Panc1 (cell line): Measurements from ENCODE around the gene CPNE6. TPM values are rescaled to one million over a fixed set of nuclear protein-coding genes. Genes with fewer than 3 reads are reported as not detected.

ENCODE experiments used
- ATAC-seq: fragments of 200-7000 bp; cut with Tn5 transposase; 2 replicates; pipeline ENCODE4 v1.9.1; 2020; ENCODE audit warnings: mild to moderate bottlenecking, moderate library complexity
- BruUV-seq: library from RNA; stranded (reverse); fragments of 400-500 nt; replicated peaks from 2 replicates; lab custom pipeline; 2021; lab: Mats Ljungman, UMichigan
- CTCF ChIA-PET: fragments of 300-600 bp; sonication (Branson Sonifier 250); formaldehyde crosslinking; loops from one replicate; lab custom pipeline; 2022; ENCODE audit warnings: antibody characterized with exemption; lab: Charles Lee
- POLR2A ChIA-PET: fragments of 300-600 bp; sonication (Branson Sonifier 250); formaldehyde crosslinking; loops from one replicate; lab custom pipeline; 2022; ENCODE audit warnings: antibody characterized with exemption; lab: Charles Lee
- DNase-seq: peaks from one replicate; pipeline ENCODE4 v3.0.0-alpha.2; 2010; ENCODE audit warnings: low read depth, low spot score
- H3K27ac ChIP-seq: 2 replicates; pipeline ENCODE4 v1.5.1; 2011; ENCODE audit warnings: mild to moderate bottlenecking, low read length, inconsistent platforms
- H3K27me3 ChIP-seq: fragments of 200-500 bp; sonication (Bioruptor generic); 2 replicates; pipeline ENCODE4 v1.6.0; 2014; ENCODE audit warnings: low read length, inconsistent platforms; ENCODE audit not compliant: control insufficient read depth, insufficient read depth
- H3K36me3 ChIP-seq: fragments of 200-500 bp; sonication (Bioruptor generic); 2 replicates; pipeline ENCODE4 v1.5.1; 2014; ENCODE audit warnings: inconsistent platforms, mild to moderate bottlenecking, low read length, moderate library complexity; ENCODE audit not compliant: control insufficient read depth, insufficient read depth
- H3K4me1 ChIP-seq: 2 replicates; pipeline ENCODE4 v1.5.1; 2011; ENCODE audit warnings: inconsistent platforms, mild to moderate bottlenecking, low read length, moderate library complexity; ENCODE audit not compliant: control insufficient read depth, insufficient read depth
- H3K4me3 ChIP-seq, 2 experiments: 2 replicates each; pipeline ENCODE4 v1.5.1; 2011 to 2012; ENCODE audit warnings: low read depth in 2 of 2, low read length in 2 of 2, mild to moderate bottlenecking in 2 of 2, inconsistent platforms in 1 of 2, moderate library complexity in 1 of 2
- H3K9me3 ChIP-seq: fragments of 200-500 bp; sonication (Bioruptor generic); 2 replicates; pipeline ENCODE4 v1.5.1; 2014; ENCODE audit warnings: low read depth, mild to moderate bottlenecking, inconsistent platforms, low read length, moderate library complexity; ENCODE audit not compliant: control insufficient read depth, insufficient read depth
- CTCF ChIP-seq: fragments of 450-650 bp; IDR thresholded peaks from 2 replicates; pipeline ENCODE4 v1.5.1; 2017; ENCODE audit warnings: mild to moderate bottlenecking
- POLR2AphosphoS5 ChIP-seq: IDR thresholded peaks from 2 replicates; pipeline ENCODE4 v1.6.1; 2012; ENCODE audit warnings: mild to moderate bottlenecking, low read depth, low read length, moderate library complexity
- REST ChIP-seq, 2 experiments: IDR thresholded peaks; 2 replicates each; pipeline ENCODE4 v1.6.1; 2011 to 2012; ENCODE audit warnings: low read depth in 2 of 2, control low read depth in 1 of 2, low read length in 1 of 2, mild to moderate bottlenecking in 1 of 2, moderate library complexity in 1 of 2; ENCODE audit not compliant: insufficient read depth in 1 of 2
- SIN3A ChIP-seq: IDR thresholded peaks from 2 replicates; pipeline ENCODE4 v1.6.1; 2012; ENCODE audit warnings: low read depth, mild to moderate bottlenecking, low read length, moderate library complexity, borderline replicate concordance; ENCODE audit not compliant: insufficient read depth
- TCF7L2 ChIP-seq: IDR thresholded peaks from 2 replicates; pipeline ENCODE4 v1.6.1; 2011; ENCODE audit warnings: mild to moderate bottlenecking, low read depth, low read length, inconsistent platforms
- in situ Hi-C: cut with HindIII; loops from 2 replicates; pipeline ENCODE4 v1.10.0; 2016; ENCODE audit warnings: low sequenced_read_pairs, low pct_unique_long_range_greater_than_20kb
- intact Hi-C: fragments of 100-400 bp; cut with micrococcal nuclease; formaldehyde crosslinking; loops from one replicate; pipeline ENCODE4 v1.10.0; 2022; ENCODE audit not compliant: unreplicated experiment
- total RNA-seq: library from RNA; stranded (reverse); gene quantifications from one replicate; pipeline ENCODE4 v1.2.1, GENCODE V29; 2021; ENCODE audit not compliant: unreplicated experiment

CPNE6 gene
- total RNA-seq, 1 experiment from 2014 or later, result not detected

- Histone ChIP-seq H3K4me3 (no peak overlapping the region), H3K27me3 (no peaks in the 10 kb centered on the region), H3K36me3 (peaks cover 2% of the 10 kb centered on the region), H3K4me1 (no peaks in the 10 kb centered on the region), H3K9me3 (no peaks in the 10 kb centered on the region), H3K27ac (no peak overlapping the region)
- ChIA-PET CTCF (no interaction called here), POLR2A (no interaction called here)
- BruUV-seq, result no TSS peak
- intact Hi-C loops, result no loop called here
- in situ Hi-C loops, result no loop called here
- no peak for ATAC-seq
- DNase-seq, result no peak
- TF ChIP-seq REST (IDR thresholded peaks at IDR 0.05; ENCODE audit: insufficient read depth in 1 of 2, low read depth in 2 of 2, low read length in 1 of 2) (no peak), POLR2AphosphoS5 (no peak), CTCF (no peak), TCF7L2 (no peak), SIN3A (no peak)
Observed at GRCh38 chr14:24117179-24117578, 45.8 kb downstream of the CPNE6 start.

- CTCF ChIA-PET, result interaction anchor here (0.5 kb wide), 1 partner anchor 11 kb away, joined by 3 read pairs; no protein-coding TSS in a partner anchor
- no TSS peak for BruUV-seq
- peaks cover 2% of the 10 kb centered on the region for H3K36me3 ChIP-seq
- ATAC-seq, result no peak
- POLR2A ChIA-PET, result no interaction called here
- H3K27me3 ChIP-seq, result no peaks in the 10 kb centered on the region
- no peak overlapping the region for H3K4me3 ChIP-seq
- TF ChIP-seq TCF7L2, result no peak
- no peaks in the 10 kb centered on the region for H3K9me3 ChIP-seq
- DNase-seq, result no peak
- intact Hi-C loops, result no loop called here
- H3K27ac ChIP-seq, result no peak overlapping the region
- in situ Hi-C loops, result no loop called here
- H3K4me1 ChIP-seq, result no peaks in the 10 kb centered on the region
Observed at GRCh38 chr14:24119691-24120090, 48.3 kb downstream of the CPNE6 start.

GRCh38 chr14:24121210-24121609 is 49.8 kb downstream of the CPNE6 start:
- BruUV-seq, result no TSS peak
- H3K4me3 ChIP-seq, result no peak overlapping the region
- ChIA-PET POLR2A (no interaction called here), CTCF (no interaction called here)
- no peaks in the 10 kb centered on the region for H3K9me3 ChIP-seq
- peaks cover 2% of the 10 kb centered on the region for H3K36me3 ChIP-seq
- H3K27me3 ChIP-seq, result no peaks in the 10 kb centered on the region
- no peaks in the 10 kb centered on the region for H3K4me1 ChIP-seq
- DNase-seq (no peak), ATAC-seq (no peak)
- TF ChIP-seq SIN3A, result no peak
- TF ChIP-seq TCF7L2, result no peak
- no peak for TF ChIP-seq POLR2AphosphoS5
- TF ChIP-seq REST (IDR thresholded peaks at IDR 0.05; ENCODE audit: insufficient read depth in 1 of 2, low read depth in 2 of 2, low read length in 1 of 2), result no peak
- no peak for TF ChIP-seq CTCF
- in situ Hi-C loops (no loop called here), intact Hi-C loops (no loop called here)
- no peak overlapping the region for H3K27ac ChIP-seq
